GM21529 (cell line): Measurements from ENCODE around the gene SCG2.

Source experiments
- ATAC-seq: cut with Tn5 transposase; IDR thresholded peaks from one replicate; pipeline ENCODE4 v1.9.1; 2021; ENCODE audit not compliant: unreplicated experiment

Gene SCG2

DNA sequence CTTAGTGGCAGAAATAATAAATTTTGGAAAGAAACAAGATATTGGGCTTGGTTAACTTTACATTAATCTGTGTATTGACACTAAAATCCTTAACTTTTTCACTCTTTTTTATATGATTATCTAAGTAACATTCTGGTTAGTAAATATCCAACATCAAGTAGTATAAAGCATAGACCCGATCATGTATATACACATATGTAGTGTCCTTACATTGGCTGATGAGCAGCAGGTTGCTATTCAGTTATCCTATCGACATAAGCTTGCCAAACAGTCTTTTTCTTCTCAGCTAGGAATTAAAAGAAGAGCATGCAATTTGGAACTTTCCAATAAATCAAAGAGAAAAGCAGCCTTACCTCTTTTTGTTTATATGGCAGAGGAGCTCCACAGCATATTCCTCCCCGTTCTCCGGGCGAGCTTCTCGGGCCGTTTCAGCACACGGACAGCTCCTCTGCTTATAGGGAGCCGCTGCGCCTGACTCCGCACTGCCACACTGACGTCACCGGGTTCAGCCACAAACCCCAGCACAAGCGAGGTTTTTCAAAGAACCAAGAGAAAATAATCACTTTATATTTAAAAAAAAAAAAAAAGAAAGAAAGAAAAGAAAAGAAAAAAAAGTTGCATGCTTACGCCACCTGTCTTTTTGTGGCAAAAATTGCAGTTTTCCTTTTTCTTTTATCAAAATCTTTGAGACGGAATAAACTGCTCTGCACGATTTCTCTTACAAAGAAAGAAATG, at the start of gene SCG2:
Gene SCG2 (minus strand): TSS at position 430 of the 735 bp plus-strand sequence. CDS start 3,079 bp downstream, outside the sequence.
- ATAC-seq = peak; percentile 79

DNA sequence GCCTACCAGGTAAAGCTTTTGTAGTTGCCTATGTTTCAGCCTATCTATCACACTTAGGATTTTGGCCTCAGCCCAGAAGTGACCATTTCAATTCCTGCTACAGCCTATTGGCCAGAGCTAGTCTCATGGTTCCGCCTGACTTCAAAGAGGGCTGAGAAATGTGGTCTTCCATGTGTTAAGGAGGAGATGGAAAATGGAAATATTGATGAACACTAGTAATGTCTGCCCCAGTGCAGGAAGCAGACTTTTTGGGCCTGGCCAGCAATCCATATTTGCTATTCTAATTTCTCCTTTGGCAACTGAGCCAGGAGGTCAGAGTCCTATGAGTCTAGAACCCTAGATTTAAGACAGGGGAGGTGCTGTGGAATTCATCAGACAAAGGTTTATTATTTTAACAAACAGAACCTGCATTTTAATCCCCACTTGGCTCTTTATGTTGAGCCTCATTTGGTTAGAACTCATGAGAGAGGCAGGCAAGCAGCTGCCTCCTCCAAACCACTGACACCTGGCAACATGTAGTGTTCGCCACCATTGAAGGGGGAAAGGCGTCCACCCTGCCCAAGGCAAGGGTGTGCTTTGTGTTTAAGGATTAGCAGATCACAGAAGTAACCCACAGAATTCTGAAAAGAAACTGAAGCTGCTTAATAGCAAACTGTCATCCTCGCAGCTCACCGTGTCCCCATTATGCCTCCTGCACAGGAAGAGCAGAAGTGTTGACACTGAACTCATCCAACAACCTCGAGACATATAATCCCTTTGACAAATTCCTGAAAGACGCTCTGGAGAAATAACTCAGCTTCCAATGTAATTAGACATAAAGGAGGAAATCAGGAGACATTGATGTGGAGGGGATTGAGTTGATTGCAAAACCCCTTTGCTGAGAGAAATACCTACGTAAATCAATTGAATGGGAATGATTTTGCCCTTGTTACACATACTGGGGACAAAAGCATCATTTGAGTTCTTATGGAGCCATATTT, 47.7 kb upstream of the SCG2 start:
- ATAC-seq = no peak

DNA sequence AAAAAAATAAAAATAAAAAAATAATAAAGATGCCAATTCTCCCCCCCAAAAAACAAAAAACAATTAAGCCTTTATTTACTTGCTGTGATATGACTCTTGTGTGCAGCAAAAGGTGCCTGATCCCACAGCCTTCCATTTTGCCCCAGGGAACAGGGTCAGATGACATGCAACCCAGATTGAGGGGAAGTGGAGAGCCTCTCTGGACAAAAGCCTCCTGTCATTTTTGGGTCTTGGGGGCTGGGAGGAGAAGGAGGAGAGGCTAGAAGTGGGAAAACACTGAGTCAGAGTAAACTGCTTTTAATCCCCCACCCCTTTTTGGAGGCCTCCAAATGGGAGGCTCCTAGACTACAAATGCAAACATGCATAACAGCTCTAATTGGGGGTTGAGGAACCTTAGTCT, 46.6 kb upstream of the SCG2 start:
- no peak for ATAC-seq

GRCh38 chr2:223647258-223647952, 45.2 kb upstream of the SCG2 start:
- ATAC-seq = peak; percentile 95

DNA sequence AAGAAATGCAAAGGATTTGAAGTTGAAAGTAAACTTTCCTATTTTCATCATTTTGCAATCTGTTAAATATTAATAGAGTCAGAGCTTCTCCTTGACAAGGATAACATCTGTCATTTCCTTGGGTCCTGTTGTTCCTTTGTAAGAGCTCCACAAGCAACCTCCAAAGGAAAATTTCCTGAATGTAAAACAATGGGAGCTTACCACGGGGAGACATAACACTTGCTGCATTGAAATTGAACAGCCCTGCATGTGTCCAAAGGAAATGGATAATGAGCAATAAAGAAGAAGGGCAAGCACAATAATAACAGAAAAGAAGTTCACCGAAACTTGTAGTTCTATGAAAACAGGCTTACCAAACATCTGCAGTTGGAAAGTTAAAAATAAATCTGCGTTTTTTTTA, 42.0 kb upstream of the SCG2 start:
- ATAC-seq = no peak

GRCh38 chr2:223643309-223643708, 41.1 kb upstream of the SCG2 start:
- ATAC-seq = no peak

GRCh38 chr2:223642506-223642905, 40.3 kb upstream of the SCG2 start:
- no peak for ATAC-seq

GRCh38 chr2:223641082-223641481, 38.9 kb upstream of the SCG2 start:
- no peak for ATAC-seq

- ATAC-seq = no peak
Measured at GRCh38 chr2:223635080-223635479, 32.9 kb upstream of the SCG2 start.

- no peak for ATAC-seq
Measured at GRCh38 chr2:223634238-223634637, 32.1 kb upstream of the SCG2 start.

- ATAC-seq = no peak
Measured at GRCh38 chr2:223633656-223634055, 31.5 kb upstream of the SCG2 start.

GRCh38 chr2:223632826-223633225, 30.7 kb upstream of the SCG2 start:
- no peak for ATAC-seq

DNA sequence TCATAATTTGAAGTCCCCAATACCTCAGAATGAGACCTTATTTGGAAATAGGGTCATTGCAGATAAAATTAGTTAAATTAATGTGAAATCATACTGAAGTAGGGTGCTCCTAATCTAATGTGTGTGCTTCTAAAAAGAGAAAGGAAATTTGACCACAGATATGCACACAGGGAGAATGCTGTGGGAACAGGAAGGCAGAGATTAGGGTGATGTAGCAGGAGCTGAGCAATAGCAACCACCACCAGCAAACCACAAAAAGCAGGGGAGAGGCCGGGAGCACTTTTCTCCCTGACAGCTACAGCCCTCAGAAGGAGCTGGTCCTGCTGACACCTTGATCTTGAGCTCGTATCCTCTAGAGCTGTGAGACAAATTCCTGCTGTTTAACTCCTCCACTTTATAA, 24.6 kb upstream of the SCG2 start:
- ATAC-seq = no peak

DNA sequence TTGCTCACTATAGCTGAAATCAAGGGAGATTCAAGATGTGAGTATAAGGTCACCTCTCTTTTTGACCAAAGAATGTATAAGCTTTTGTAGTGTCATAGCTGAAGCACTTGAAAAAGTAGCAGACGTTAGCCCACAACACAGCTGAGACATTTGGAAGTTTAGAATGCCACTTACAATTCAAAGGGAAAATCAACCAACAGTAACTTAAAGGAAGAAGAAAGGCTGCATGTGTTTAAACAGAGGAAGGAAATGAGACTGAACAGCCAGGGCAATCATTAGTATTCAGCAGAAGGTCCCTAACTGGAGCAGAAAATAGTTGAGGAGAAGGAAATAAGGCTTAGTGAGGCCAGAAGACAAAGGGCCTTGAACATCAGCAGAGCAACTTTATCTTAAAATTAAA, 23.5 kb upstream of the SCG2 start:
- no peak for ATAC-seq

DNA sequence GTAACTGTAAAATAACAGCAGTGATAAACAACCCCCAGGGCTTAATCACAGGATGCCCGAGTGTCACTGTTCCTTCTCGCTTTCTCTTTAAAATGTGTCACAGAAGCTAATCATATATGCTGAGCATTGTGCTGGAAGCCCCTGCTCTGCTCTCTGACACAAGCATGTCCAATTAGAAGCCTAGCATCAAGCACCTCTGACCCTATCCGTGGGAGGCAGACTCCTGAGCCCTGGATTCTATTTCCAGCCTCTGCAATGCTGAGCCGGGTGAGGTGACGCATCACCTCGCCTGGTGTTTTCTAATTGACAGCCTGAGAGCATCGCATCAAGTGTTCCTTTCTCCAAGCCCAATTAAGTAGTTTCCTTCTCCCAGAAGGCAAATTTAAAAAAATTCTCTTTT, 19.7 kb upstream of the SCG2 start:
- ATAC-seq = no peak

DNA sequence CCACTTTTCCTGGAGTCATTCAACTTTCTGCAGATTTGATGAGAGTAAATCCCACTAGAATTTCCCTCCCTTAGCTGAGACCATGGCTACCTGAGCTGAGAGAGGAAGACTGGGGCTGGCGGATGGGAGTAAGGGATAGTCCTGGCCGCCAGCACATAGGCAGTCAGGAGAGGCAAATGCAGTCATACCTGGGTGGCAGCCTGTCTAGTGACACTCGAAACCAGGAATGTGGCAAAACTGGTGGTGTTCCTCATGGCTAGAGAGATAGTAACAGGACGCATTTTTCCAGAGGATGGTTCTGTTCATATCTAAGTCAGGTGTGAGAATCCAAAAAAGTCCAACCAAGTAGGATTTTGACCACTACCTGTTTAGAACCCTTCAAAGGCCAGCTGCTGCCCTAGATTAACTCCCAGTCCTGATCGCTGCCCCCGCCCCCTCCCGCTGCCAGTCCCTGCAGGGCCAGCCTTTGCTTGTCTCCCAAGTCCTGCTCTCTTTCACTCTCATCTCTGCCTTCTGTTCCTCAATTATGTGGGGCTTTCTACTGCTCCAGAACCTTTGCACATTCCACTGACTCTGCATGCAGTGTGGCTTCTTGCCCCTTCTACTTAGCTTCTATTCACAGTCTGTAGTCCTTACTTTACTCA, 17.4 kb upstream of the SCG2 start:
- no peak for ATAC-seq

GRCh38 chr2:223618172-223619035, 16.2 kb upstream of the SCG2 start:
- no peak for ATAC-seq

GRCh38 chr2:223614534-223614933, 12.4 kb upstream of the SCG2 start:
- no peak for ATAC-seq

- no peak for ATAC-seq
Measured at GRCh38 chr2:223613017-223613950, 11.1 kb upstream of the SCG2 start.
